H1 (cell line): ENCODE measurements around the gene PI4KA. TPM values are rescaled to one million over a fixed set of nuclear protein-coding genes. Genes with fewer than 3 reads are reported as not detected.

ENCODE experiments used
- CTCF ChIA-PET: fragments of 300-600 bp; sonication (Branson Sonifier 250); formaldehyde crosslinking; loops from one replicate; lab custom pipeline; 2021; ENCODE audit not compliant: partially characterized antibody; lab: Charles Lee
- POLR2A ChIA-PET: fragments of 300-600 bp; sonication (Branson Sonifier 250); formaldehyde crosslinking; loops from one replicate; lab custom pipeline; 2021; ENCODE audit warnings: inconsistent platforms; ENCODE audit not compliant: partially characterized antibody; lab: Charles Lee
- DNase-seq, 2 experiments: peaks; one replicate each; pipeline versions ENCODE4 v3.0.0 to v3.0.0-alpha.2; 2010 to 2022; ENCODE audit warnings: low spot score in 2 of 2, low read depth in 1 of 2, mixed read lengths in 1 of 2
- FAIRE-seq: peaks from 2 replicates; lab custom pipeline; 2011; peaks lifted over from hg19 to GRCh38; lab: Jason Lieb, UNC
- H2AFZ ChIP-seq: 2 replicates; pipeline ENCODE4 v1.8.1; 2012; ENCODE audit warnings: low read length, inconsistent platforms
- H2AK5ac ChIP-seq: 2 replicates; pipeline ENCODE4 v1.6.1; 2013; ENCODE audit warnings: low read depth, low read length
- H2BK120ac ChIP-seq: replicated peaks from 2 replicates; pipeline ENCODE3; 2013; ENCODE audit warnings: low read depth, low read length, inconsistent platforms
- H2BK12ac ChIP-seq: 2 replicates; pipeline ENCODE4 v1.6.1; 2013; ENCODE audit warnings: low read depth, low read length
- H2BK15ac ChIP-seq: 2 replicates; pipeline ENCODE4 v1.6.1; 2013; ENCODE audit warnings: low read length
- H2BK20ac ChIP-seq: 2 replicates; pipeline ENCODE4 v1.6.1; 2013; ENCODE audit warnings: low read length
- H2BK5ac ChIP-seq: 2 replicates; pipeline ENCODE4 v1.6.1; 2013; ENCODE audit warnings: low read depth, low read length
- H3K14ac ChIP-seq: 2 replicates; pipeline ENCODE4 v1.6.1; 2013; ENCODE audit warnings: inconsistent platforms; ENCODE audit not compliant: insufficient read length
- H3K18ac ChIP-seq: 2 replicates; pipeline ENCODE4 v1.6.1; 2013; ENCODE audit warnings: low read length; ENCODE audit errors: extremely low read depth
- H3K23ac ChIP-seq: 2 replicates; pipeline ENCODE4 v1.6.1; 2013; ENCODE audit warnings: inconsistent platforms; ENCODE audit not compliant: insufficient read length
- H3K23me2 ChIP-seq: 2 replicates; pipeline ENCODE4 v1.6.1; 2013; ENCODE audit warnings: low read depth, low read length
- H3K27ac ChIP-seq: 2 replicates; pipeline ENCODE4 v1.6.1; 2011; ENCODE audit warnings: low read depth, low read length, inconsistent platforms
- H3K27me3 ChIP-seq, 4 experiments: replicated peaks in 1 of 4; 1 replicate in 1 of 4; 2 replicates in 3 of 4; pipeline versions ENCODE4 v1.6.1 to v1.8.1; 2011 to 2013; ENCODE audit warnings: low read length in 3 of 4, mild to moderate bottlenecking in 3 of 4, inconsistent platforms in 2 of 4, mixed read lengths in 2 of 4, moderate library complexity in 1 of 4; ENCODE audit not compliant: control insufficient read depth in 3 of 4, insufficient read depth in 3 of 4; ENCODE audit errors: extremely low read depth in 1 of 4
- H3K36me3 ChIP-seq, 4 experiments: 2 replicates each; pipeline versions ENCODE4 v1.6.1 to v1.8.1; 2011 to 2013; ENCODE audit warnings: mild to moderate bottlenecking in 4 of 4, low read length in 3 of 4, moderate library complexity in 2 of 4, control low read depth in 1 of 4, inconsistent platforms in 1 of 4; ENCODE audit not compliant: insufficient read depth in 4 of 4, control insufficient read depth in 2 of 4
- H3K4ac ChIP-seq: replicated peaks from 2 replicates; pipeline ENCODE3; 2013; ENCODE audit warnings: low read length, low read depth, mixed read lengths, inconsistent platforms; ENCODE audit not compliant: insufficient read length
- H3K4me1 ChIP-seq, 4 experiments: replicated peaks in 1 of 4; 1 replicate in 1 of 4; 2 replicates in 3 of 4; pipeline versions ENCODE4 v1.6.1 to v1.8.1; 2011 to 2013; ENCODE audit warnings: low read length in 3 of 4, inconsistent platforms in 2 of 4, mixed read lengths in 1 of 4; ENCODE audit not compliant: insufficient read depth in 4 of 4, control insufficient read depth in 3 of 4
- H3K4me2 ChIP-seq, 2 experiments: 2 replicates each; pipeline versions ENCODE4 v1.6.1 to v1.8.1; 2011 to 2013; ENCODE audit warnings: low read depth in 2 of 2, low read length in 2 of 2, control low read depth in 1 of 2, inconsistent platforms in 1 of 2, mild to moderate bottlenecking in 1 of 2; ENCODE audit not compliant: insufficient read depth in 1 of 2
- H3K4me3 ChIP-seq, 4 experiments: fragments of 200-600, 300-600 bp in 1 of 4; sonication (generic), shearing (Covaris generic), sonication (Bioruptor Twin) in 1 of 4; 2 replicates each; pipeline versions ENCODE4 v1.5.1 to v1.8.1; 2011 to 2016; ENCODE audit warnings: low read length in 4 of 4, low read depth in 3 of 4, control low read depth in 2 of 4, inconsistent platforms in 2 of 4, mild to moderate bottlenecking in 2 of 4, mixed read lengths in 1 of 4, moderate library complexity in 1 of 4; ENCODE audit not compliant: insufficient read depth in 2 of 4; ENCODE audit errors: extremely low read depth in 1 of 4
- H3K56ac ChIP-seq: replicated peaks from 2 replicates; pipeline ENCODE3; 2013; ENCODE audit warnings: low read depth, mild to moderate bottlenecking, mixed read lengths, low read length, inconsistent platforms; ENCODE audit not compliant: insufficient read length
- H3K79me1 ChIP-seq: 2 replicates; pipeline ENCODE4 v1.6.1; 2013; ENCODE audit warnings: low read depth, low read length, control low read depth
- H3K79me2 ChIP-seq, 2 experiments: 2 replicates each; pipeline versions ENCODE4 v1.6.1 to v1.8.1; 2012 to 2013; ENCODE audit warnings: low read length in 2 of 2, mild to moderate bottlenecking in 2 of 2, inconsistent platforms in 1 of 2; ENCODE audit not compliant: insufficient read depth in 2 of 2, control insufficient read depth in 1 of 2
- H3K9ac ChIP-seq, 4 experiments: replicated peaks in 1 of 4; 1 replicate in 1 of 4; 2 replicates in 3 of 4; pipeline versions ENCODE4 v1.6.1 to v1.8.1; 2011 to 2013; ENCODE audit warnings: low read depth in 3 of 4, low read length in 3 of 4, control low read depth in 2 of 4, mild to moderate bottlenecking in 2 of 4, moderate library complexity in 2 of 4, inconsistent platforms in 1 of 4; ENCODE audit errors: extremely low read depth in 1 of 4
- H3K9me3 ChIP-seq, 2 experiments: 2 replicates each; pipeline versions ENCODE4 v1.6.1 to v1.8.1; 2012 to 2013; ENCODE audit warnings: mild to moderate bottlenecking in 2 of 2, moderate library complexity in 2 of 2, control low read depth in 1 of 2, inconsistent platforms in 1 of 2, low read depth in 1 of 2, low read length in 1 of 2, mixed read lengths in 1 of 2; ENCODE audit not compliant: insufficient read depth in 2 of 2
- H4K20me1 ChIP-seq, 2 experiments: replicated peaks in 1 of 2; 2 replicates each; pipeline versions ENCODE3 to v1.8.1; 2011 to 2013; ENCODE audit warnings: inconsistent platforms in 2 of 2, low read length in 2 of 2, mild to moderate bottlenecking in 1 of 2; ENCODE audit not compliant: insufficient read depth in 2 of 2, control insufficient read depth in 1 of 2
- H4K5ac ChIP-seq: 2 replicates; pipeline ENCODE4 v1.6.1; 2013; ENCODE audit warnings: low read length, low read depth, mixed read lengths, inconsistent platforms; ENCODE audit not compliant: insufficient read length
- H4K8ac ChIP-seq: 2 replicates; pipeline ENCODE4 v1.8.0; 2013; ENCODE audit warnings: mild to moderate bottlenecking, moderate library complexity, low read length, inconsistent platforms; ENCODE audit not compliant: insufficient read depth; ENCODE audit errors: extremely low read depth
- H4K91ac ChIP-seq: replicated peaks from 2 replicates; pipeline ENCODE3; 2013; ENCODE audit warnings: low read length, mixed read lengths, inconsistent platforms; ENCODE audit not compliant: insufficient read length
- RXRA ChIP-seq: IDR thresholded peaks from 2 replicates; pipeline ENCODE4 v1.6.1; 2011; ENCODE audit warnings: low read depth, mild to moderate bottlenecking, low read length, moderate library complexity; ENCODE audit not compliant: insufficient read depth
- TAF7 ChIP-seq: optimal IDR thresholded peaks from 2 replicates; pipeline ENCODE3; 2011; ENCODE audit warnings: low read depth, mild to moderate bottlenecking, inconsistent platforms, low read length, moderate library complexity, borderline replicate concordance
- WGBS, 2 experiments: shearing (Covaris generic) in 1 of 2; methylation state at CpG; one replicate each; pipeline versions ENCODE4 v1.1.6 to v1.1.7; 2013 to 2015; ENCODE audit warnings: low lambda C conversion rate in 2 of 2, mixed read lengths in 2 of 2, inconsistent platforms in 1 of 2, low coverage in 1 of 2, missing lambda C conversion rate in 1 of 2; ENCODE audit not compliant: insufficient replicate concordance in 2 of 2, insufficient coverage in 1 of 2, insufficient read length in 1 of 2; ENCODE audit errors: extremely low coverage in 1 of 2, missing lambda C conversion rate in 1 of 2; 5-methylcytosine and 5-hydroxymethylcytosine counted together
- polyA plus RNA-seq, 7 experiments: library from polyadenylated mRNA; depleted of rRNA in 3 of 7; stranded (reverse) in 5 of 7; unstranded in 2 of 7; fragments of >200 nt in 5 of 7; fragments of 200-250 nt in 2 of 7; gene quantifications; 1 replicate in 5 of 7; 2 replicates in 1 of 7; 4 replicates in 1 of 7; pipeline versions ENCODE4 v1.2.1 to v1.2.3, GENCODE V29; 2011 to 2013; ENCODE audit warnings: missing spikeins in 2 of 7, mixed read lengths in 2 of 7
- total RNA-seq: library from RNA; stranded (reverse); fragmentation: NEBNext Ultra II Directional; extraction: Animal tissue kit (Norgen Biotek cat#: 25700); gene quantifications from 2 replicates; pipeline ENCODE4 v1.2.1, GENCODE V29; 2021

Gene PI4KA
- total and polyA plus RNA-seq, 2 of the 8 experiments (the other 6 are each of a cell fraction or from before 2014, with no cell fraction given): 22.5 to 37.7 TPM

DNA sequence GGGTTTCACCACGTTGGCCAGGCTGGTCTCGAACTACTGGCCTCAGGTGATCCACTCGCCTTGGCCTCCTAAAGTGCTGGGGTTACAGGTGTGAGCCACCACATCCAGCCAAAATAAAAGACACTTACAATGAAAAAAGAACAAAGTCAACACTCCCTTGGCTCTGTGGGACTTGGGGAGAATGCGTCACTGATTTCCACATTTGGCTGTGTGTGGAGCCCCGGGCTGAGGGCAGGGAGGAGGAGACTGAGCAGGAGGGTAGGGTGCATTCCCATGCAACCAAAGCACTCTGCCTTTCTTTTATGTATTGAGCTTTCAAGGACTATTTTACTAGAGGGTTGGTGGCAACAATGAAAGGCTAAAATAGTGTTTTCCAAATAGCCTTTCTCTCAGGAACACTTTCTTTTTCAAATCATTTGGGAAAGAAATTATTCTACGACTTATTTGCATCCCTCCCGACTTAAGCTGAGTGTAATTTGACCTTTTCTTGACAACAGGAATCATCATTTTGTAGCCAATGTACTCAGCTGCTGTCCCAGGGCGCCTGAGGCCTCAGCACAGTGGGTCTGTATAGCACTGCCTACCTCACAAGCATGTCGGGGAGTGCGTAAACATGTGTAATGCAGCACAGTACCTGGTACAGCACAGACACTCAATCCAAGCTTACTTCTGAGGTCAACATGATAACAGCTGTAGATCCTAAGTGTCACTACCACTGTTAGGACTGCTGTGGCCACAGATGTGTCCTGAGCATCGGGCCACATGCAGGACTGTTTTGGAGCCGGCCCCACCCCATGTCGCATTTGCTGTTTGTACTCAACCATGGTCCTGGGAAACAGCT is 94.8 kb downstream of the PI4KA start:
- H2BK15ac ChIP-seq: no peak overlapping the region
- H2BK12ac ChIP-seq: no peak overlapping the region
- no peak overlapping the region for H3K14ac ChIP-seq
- no peaks in the 10 kb centered on the region for H3K4me1 ChIP-seq
- H2BK5ac ChIP-seq: no peak overlapping the region
- no peaks in the 10 kb centered on the region for H3K27me3 ChIP-seq
- H3K27ac ChIP-seq: no peak overlapping the region
- no peaks in the 10 kb centered on the region for H3K79me2 ChIP-seq
- H3K4ac ChIP-seq: no peak overlapping the region
- H3K4me3 ChIP-seq: no peak overlapping the region
- H3K9ac ChIP-seq: no peak overlapping the region
- H3K56ac ChIP-seq: no peak overlapping the region
- H3K9me3 ChIP-seq: no peaks in the 10 kb centered on the region
- no peak overlapping the region for H4K91ac ChIP-seq
- TF ChIP-seq TAF7: no peak
- no peak for TF ChIP-seq RXRA
- no peak overlapping the region for H3K18ac ChIP-seq
- H4K20me1 ChIP-seq: peaks cover 2 to 4% of the 10 kb centered on the region in 2 experiments
- DNase-seq (no peak), FAIRE-seq (no peak)
- H3K23ac ChIP-seq: no peak overlapping the region
- H2BK120ac ChIP-seq: no peak overlapping the region
- H4K8ac ChIP-seq: no peak overlapping the region
- WGBS, 2 experiments: 73% methylated on average over 12 of the region's 13 CpGs; no CpG with 5 or more reads in 1 of the 2 experiments
- no peak overlapping the region for H2BK20ac ChIP-seq
- no peak overlapping the region for H4K5ac ChIP-seq
- no peaks in the 10 kb centered on the region for H3K79me1 ChIP-seq
- no peak overlapping the region for H3K4me2 ChIP-seq
- ChIA-PET POLR2A (no interaction called here), CTCF (interaction anchor here (1.1 to 1.9 kb wide), 5 partner anchors 9 to 21 kb away, joined by 3 to 10 read pairs (median 3); no protein-coding TSS in a partner anchor)
- H2AFZ ChIP-seq: no peak overlapping the region
- no peak overlapping the region for H2AK5ac ChIP-seq
- peaks cover 0 to 8% (median 3%) of the 10 kb centered on the region in 4 experiments; a peak in 4 of 8 replicates for H3K36me3 ChIP-seq
- H3K23me2 ChIP-seq: no peaks in the 10 kb centered on the region
